ENCODE data around the gene RNF121. TPM values are rescaled to one million over a fixed set of nuclear protein-coding genes. Genes with fewer than 3 reads are reported as not detected.

Gene RNF121
- total RNA-seq, 1 donor from 2014 or later = 23.0 TPM

GRCh38 chr11:72005347-72006260 lies 76.8 kb downstream of the RNF121 start:
- intact Hi-C loops (cut with micrococcal nuclease) = no loop called here

GRCh38 chr11:72006309-72007088 lies 77.7 kb downstream of the RNF121 start:
- Histone ChIP-seq H3K4me1 (peaks cover 27% of the 10 kb centered on the region), H3K9me3 (replicated peaks) (no peaks in the 10 kb centered on the region), H3K27ac (replicated peaks) (no peak overlapping the region), H3K4me3 (no peak overlapping the region), H3K36me3 (peaks cover 96% of the 10 kb centered on the region), H3K27me3 (ENCODE audit: low read depth) (no peaks in the 10 kb centered on the region)
- no peak for TF ChIP-seq CTCF (IDR thresholded peaks at IDR 0.05; ENCODE audit: borderline replicate concordance)
- no peak for DNase-seq
- intact Hi-C loops (cut with micrococcal nuclease) = no loop called here

More at GRCh38 chr11:72005347-72006260, 76.8 kb downstream of the RNF121 start:
- H3K9me3 ChIP-seq (replicated peaks) = no peaks in the 10 kb centered on the region
- H3K27ac ChIP-seq (replicated peaks) = peak overlapping the region; percentile 3
- H3K27me3 ChIP-seq (ENCODE audit: low read depth) = no peaks in the 10 kb centered on the region
- no peak for TF ChIP-seq CTCF (IDR thresholded peaks at IDR 0.05; ENCODE audit: borderline replicate concordance)
- DNase-seq = no peak
- H3K4me1 ChIP-seq = peaks cover 22% of the 10 kb centered on the region
- peaks cover 94% of the 10 kb centered on the region for H3K36me3 ChIP-seq
- H3K4me3 ChIP-seq = no peak overlapping the region

- no peak for TF ChIP-seq CTCF (IDR thresholded peaks at IDR 0.05; ENCODE audit: borderline replicate concordance)
- Histone ChIP-seq H3K9me3 (replicated peaks) (no peaks in the 10 kb centered on the region), H3K4me3 (no peak overlapping the region), H3K36me3 (peaks cover 98% of the 10 kb centered on the region), H3K4me1 (peaks cover 32% of the 10 kb centered on the region), H3K27me3 (ENCODE audit: low read depth) (no peaks in the 10 kb centered on the region), H3K27ac (replicated peaks) (no peak overlapping the region)
- intact Hi-C loops (cut with micrococcal nuclease) = no loop called here
- no peak for DNase-seq
Measured at GRCh38 chr11:72007089-72007476, 78.2 kb downstream of the RNF121 start.

- no peak for TF ChIP-seq CTCF (IDR thresholded peaks at IDR 0.05; ENCODE audit: borderline replicate concordance)
Measured at GRCh38 chr11:72007587-72007986, 78.7 kb downstream of the RNF121 start.

GRCh38 chr11:72008728-72009127 lies 79.9 kb downstream of the RNF121 start:
- no peaks in the 10 kb centered on the region for H3K9me3 ChIP-seq (replicated peaks)
- no peak overlapping the region for H3K27ac ChIP-seq (replicated peaks)
- DNase-seq = no peak
- H3K4me3 ChIP-seq = no peak overlapping the region
- no peaks in the 10 kb centered on the region for H3K27me3 ChIP-seq (ENCODE audit: low read depth)
- H3K4me1 ChIP-seq = peaks cover 46% of the 10 kb centered on the region
- intact Hi-C loops (cut with micrococcal nuclease) = no loop called here
- H3K36me3 ChIP-seq = peaks cover 98% of the 10 kb centered on the region
- TF ChIP-seq CTCF (IDR thresholded peaks at IDR 0.05; ENCODE audit: borderline replicate concordance) = no peak

More at GRCh38 chr11:72007587-72007986, 78.7 kb downstream of the RNF121 start:
- no peak overlapping the region for H3K27ac ChIP-seq (replicated peaks)
- intact Hi-C loops (cut with micrococcal nuclease) = no loop called here
- H3K27me3 ChIP-seq (ENCODE audit: low read depth) = no peaks in the 10 kb centered on the region
- no peak overlapping the region for H3K4me3 ChIP-seq
- DNase-seq = no peak
- peaks cover 98% of the 10 kb centered on the region for H3K36me3 ChIP-seq
- peaks cover 34% of the 10 kb centered on the region for H3K4me1 ChIP-seq
- no peaks in the 10 kb centered on the region for H3K9me3 ChIP-seq (replicated peaks)

Measured in left ventricle myocardium inferior (tissue), 1 donor.